ENCODE results near the gene PPP1R37.

- TF ChIP-seq, protein P1, sequence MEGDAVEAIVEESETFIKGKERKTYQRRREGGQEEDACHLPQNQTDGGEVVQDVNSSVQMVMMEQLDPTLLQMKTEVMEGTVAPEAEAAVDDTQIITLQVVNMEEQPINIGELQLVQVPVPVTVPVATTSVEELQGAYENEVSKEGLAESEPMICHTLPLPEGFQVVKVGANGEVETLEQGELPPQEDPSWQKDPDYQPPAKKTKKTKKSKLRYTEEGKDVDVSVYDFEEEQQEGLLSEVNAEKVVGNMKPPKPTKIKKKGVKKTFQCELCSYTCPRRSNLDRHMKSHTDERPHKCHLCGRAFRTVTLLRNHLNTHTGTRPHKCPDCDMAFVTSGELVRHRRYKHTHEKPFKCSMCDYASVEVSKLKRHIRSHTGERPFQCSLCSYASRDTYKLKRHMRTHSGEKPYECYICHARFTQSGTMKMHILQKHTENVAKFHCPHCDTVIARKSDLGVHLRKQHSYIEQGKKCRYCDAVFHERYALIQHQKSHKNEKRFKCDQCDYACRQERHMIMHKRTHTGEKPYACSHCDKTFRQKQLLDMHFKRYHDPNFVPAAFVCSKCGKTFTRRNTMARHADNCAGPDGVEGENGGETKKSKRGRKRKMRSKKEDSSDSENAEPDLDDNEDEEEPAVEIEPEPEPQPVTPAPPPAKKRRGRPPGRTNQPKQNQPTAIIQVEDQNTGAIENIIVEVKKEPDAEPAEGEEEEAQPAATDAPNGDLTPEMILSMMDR (IDR thresholded peaks at IDR 0.05) = no peak
- no peak for TF ChIP-seq POLR2A (IDR thresholded peaks at IDR 0.05)
Measured at GRCh38 chr19:45074744-45075300, 18.2 kb upstream of the PPP1R37 start.

Measured in thyroid gland (tissue), 4 donors.